WERI-Rb-1 (cell line): Measurements from ENCODE around the gene SSBP4.

Experiments used
- DNase-seq: peaks from one replicate; pipeline ENCODE4 v3.0.0-alpha.2; 2020
- H3K27ac ChIP-seq: fragments of 250-450 bp; sonication (Bioruptor Pico); 2 replicates; pipeline ENCODE4 v1.5.1; 2020; ENCODE audit warnings: mild to moderate bottlenecking, moderate library complexity
- H3K27me3 ChIP-seq: fragments of 250-450 bp; sonication (Bioruptor Pico); 2 replicates; pipeline ENCODE4 v1.5.1; 2021; ENCODE audit warnings: mild to moderate bottlenecking, low read depth, moderate library complexity; ENCODE audit not compliant: insufficient read depth, severe bottlenecking
- H3K36me3 ChIP-seq: fragments of 250-450 bp; sonication (Bioruptor Pico); 2 replicates; pipeline ENCODE4 v1.5.1; 2020; ENCODE audit warnings: mild to moderate bottlenecking, moderate library complexity
- H3K4me3 ChIP-seq: 2 replicates; pipeline ENCODE4 v1.5.1; 2011; ENCODE audit warnings: low read depth, mild to moderate bottlenecking, control low read depth, low read length
- H3K9me3 ChIP-seq: fragments of 250-450 bp; sonication (Bioruptor Pico); 2 replicates; pipeline ENCODE4 v1.5.1; 2021; ENCODE audit warnings: mild to moderate bottlenecking, moderate library complexity; ENCODE audit not compliant: severe bottlenecking
- TF ChIP-seq, protein P1 (sequence below): IDR thresholded peaks from 2 replicates; pipeline ENCODE4 v1.5.1; 2011; ENCODE audit warnings: low read depth, mild to moderate bottlenecking, control low read depth, inconsistent platforms, low read length

The SSBP4 gene

GRCh38 chr19:18465214-18465963 lies 46.2 kb downstream of the SSBP4 start:
- Histone ChIP-seq H3K4me3 (no peak overlapping the region), H3K9me3 (no peaks in the 10 kb centered on the region), H3K27ac (no peak overlapping the region), H3K36me3 (peaks cover 19% of the 10 kb centered on the region), H3K27me3 (no peaks in the 10 kb centered on the region)
- DNase-seq = no peak
- TF ChIP-seq, protein P1, sequence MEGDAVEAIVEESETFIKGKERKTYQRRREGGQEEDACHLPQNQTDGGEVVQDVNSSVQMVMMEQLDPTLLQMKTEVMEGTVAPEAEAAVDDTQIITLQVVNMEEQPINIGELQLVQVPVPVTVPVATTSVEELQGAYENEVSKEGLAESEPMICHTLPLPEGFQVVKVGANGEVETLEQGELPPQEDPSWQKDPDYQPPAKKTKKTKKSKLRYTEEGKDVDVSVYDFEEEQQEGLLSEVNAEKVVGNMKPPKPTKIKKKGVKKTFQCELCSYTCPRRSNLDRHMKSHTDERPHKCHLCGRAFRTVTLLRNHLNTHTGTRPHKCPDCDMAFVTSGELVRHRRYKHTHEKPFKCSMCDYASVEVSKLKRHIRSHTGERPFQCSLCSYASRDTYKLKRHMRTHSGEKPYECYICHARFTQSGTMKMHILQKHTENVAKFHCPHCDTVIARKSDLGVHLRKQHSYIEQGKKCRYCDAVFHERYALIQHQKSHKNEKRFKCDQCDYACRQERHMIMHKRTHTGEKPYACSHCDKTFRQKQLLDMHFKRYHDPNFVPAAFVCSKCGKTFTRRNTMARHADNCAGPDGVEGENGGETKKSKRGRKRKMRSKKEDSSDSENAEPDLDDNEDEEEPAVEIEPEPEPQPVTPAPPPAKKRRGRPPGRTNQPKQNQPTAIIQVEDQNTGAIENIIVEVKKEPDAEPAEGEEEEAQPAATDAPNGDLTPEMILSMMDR = no peak

DNA sequence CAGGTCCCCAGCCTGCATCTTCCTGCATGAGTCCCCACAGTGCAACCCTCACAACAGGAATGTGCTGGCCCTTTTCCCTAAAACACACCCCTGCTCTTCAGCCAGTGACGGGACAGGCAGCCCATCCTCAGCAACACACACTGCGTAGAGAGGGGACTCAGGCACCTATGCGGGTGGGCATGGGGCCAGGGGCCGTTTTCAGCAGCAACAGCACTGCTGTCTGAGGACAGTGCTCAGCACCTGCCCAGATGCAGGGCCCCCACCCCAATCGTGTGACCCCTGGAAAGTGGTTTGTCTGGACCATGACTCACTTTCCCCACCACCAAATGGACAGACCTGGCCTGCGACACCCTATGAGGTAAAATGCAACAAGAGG lies 46.8 kb downstream of the SSBP4 start:
- TF ChIP-seq, protein P1 = no peak
- Histone ChIP-seq H3K36me3 (peaks cover 19% of the 10 kb centered on the region), H3K27me3 (no peaks in the 10 kb centered on the region), H3K9me3 (no peaks in the 10 kb centered on the region), H3K27ac (no peak overlapping the region), H3K4me3 (no peak overlapping the region)
- no peak for DNase-seq

DNA sequence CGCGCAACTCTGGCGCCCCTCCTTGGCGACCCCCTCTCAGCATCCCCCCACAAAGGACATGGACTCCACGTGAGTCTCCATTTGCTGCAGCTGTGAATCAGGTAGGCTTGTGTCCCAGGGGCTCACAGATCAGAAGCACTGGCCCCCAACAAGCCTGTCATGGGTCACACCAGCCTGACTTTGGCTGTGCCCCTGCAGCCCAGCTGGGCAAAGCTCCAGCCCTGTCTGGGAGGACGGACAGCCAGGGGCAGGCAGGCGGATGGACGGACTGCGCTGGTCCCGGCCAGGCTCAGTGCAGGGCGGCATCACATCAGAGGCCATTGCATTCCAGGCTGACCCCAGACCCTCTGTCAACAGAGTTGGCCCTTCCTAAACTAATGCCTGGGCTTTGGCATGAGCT lies 47.2 kb downstream of the SSBP4 start:
- H3K36me3 ChIP-seq = peaks cover 15% of the 10 kb centered on the region
- no peaks in the 10 kb centered on the region for H3K9me3 ChIP-seq
- TF ChIP-seq, protein P1 = no peak
- DNase-seq = no peak
- H3K27ac ChIP-seq = no peak overlapping the region
- no peaks in the 10 kb centered on the region for H3K27me3 ChIP-seq
- no peak overlapping the region for H3K4me3 ChIP-seq

DNA sequence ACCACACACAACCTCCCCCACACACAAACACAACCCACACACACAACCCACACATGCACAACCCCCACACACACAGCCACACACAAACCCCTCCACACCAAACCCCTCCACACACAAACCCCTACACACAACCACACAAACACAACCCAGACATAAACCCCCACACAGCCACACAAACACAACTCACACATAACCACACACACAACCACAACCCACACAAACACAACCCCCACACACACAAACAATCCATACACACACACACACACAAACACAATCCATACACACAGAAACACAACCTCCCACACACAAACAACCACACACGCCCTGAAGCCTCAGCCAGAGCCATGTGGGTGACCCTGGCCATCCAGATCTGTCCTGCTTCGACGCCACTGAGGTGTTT lies 48.8 kb downstream of the SSBP4 start:
- TF ChIP-seq, protein P1 = no peak
- H3K9me3 ChIP-seq = no peaks in the 10 kb centered on the region
- no peak overlapping the region for H3K4me3 ChIP-seq
- H3K27me3 ChIP-seq = no peaks in the 10 kb centered on the region
- no peak for DNase-seq
- H3K36me3 ChIP-seq = peaks cover 12% of the 10 kb centered on the region; the same call in 1 of the 2 replicates
- H3K27ac ChIP-seq = no peak overlapping the region

DNA sequence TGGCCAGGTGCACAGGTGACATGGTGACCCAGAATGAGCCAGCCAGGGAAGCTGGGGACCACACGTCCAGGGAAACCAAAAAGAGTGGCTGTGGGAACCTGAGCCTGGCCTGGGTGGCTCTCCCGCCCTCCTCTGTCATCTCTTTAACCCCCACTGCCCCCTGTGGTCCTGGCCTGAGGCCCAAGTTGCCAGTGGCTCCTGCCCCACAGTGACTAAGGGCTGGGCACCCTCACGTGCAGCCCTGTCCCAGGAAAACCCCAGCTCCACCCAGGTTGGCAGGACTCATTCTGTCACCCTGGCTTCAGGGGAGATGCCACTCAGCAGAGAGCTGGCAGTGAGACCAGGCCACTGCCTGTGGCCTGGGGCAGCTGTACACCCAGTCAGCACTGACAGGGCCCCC lies 49.3 kb downstream of the SSBP4 start:
- TF ChIP-seq, protein P1 = no peak
- no peak overlapping the region for H3K27ac ChIP-seq
- no peak overlapping the region for H3K4me3 ChIP-seq
- no peaks in the 10 kb centered on the region for H3K27me3 ChIP-seq
- DNase-seq = no peak
- H3K36me3 ChIP-seq = peaks cover 12% of the 10 kb centered on the region; the same call in 1 of the 2 replicates
- H3K9me3 ChIP-seq = no peaks in the 10 kb centered on the region
